Parathyroid adenoma (tissue), 2 donors: ENCODE data around the gene SEPHS2.

Experiments
- H2AFZ ChIP-seq: fragments of 300-600 bp; sonication (generic); one replicate; pipeline ENCODE4 v1.7.0; 2017; ENCODE audit warnings: antibody characterized with exemption, mild to moderate bottlenecking
- H3K27ac ChIP-seq: fragments of 300-600 bp; sonication (generic); one replicate; pipeline ENCODE4 v1.7.0; 2017
- H3K27me3 ChIP-seq: fragments of 300-600 bp; sonication (generic); one replicate; pipeline ENCODE4 v1.7.0; 2017; ENCODE audit warnings: low read length; ENCODE audit not compliant: control insufficient read depth, insufficient read depth
- H3K36me3 ChIP-seq: fragments of 300-600 bp; sonication (generic); one replicate; pipeline ENCODE4 v1.7.0; 2017; ENCODE audit warnings: low read length; ENCODE audit not compliant: control insufficient read depth, insufficient read depth
- H3K4me1 ChIP-seq: fragments of 300-600 bp; sonication (generic); one replicate; pipeline ENCODE4 v1.7.0; 2017; ENCODE audit warnings: control low read depth
- H3K4me2 ChIP-seq: fragments of 300-600 bp; sonication (generic); one replicate; pipeline ENCODE4 v1.7.0; 2017; ENCODE audit warnings: low read length
- H3K4me3 ChIP-seq: fragments of 300-600 bp; sonication (generic); one replicate; pipeline ENCODE4 v1.7.0; 2017; ENCODE audit warnings: low read depth, low read length
- H3K79me2 ChIP-seq: fragments of 300-600 bp; sonication (generic); one replicate; pipeline ENCODE4 v1.7.0; 2017; ENCODE audit warnings: control low read depth
- H3K9ac ChIP-seq: fragments of 300-600 bp; sonication (generic); one replicate; pipeline ENCODE4 v1.7.0; 2017; ENCODE audit warnings: mild to moderate bottlenecking
- H3K9me3 ChIP-seq: fragments of 300-600 bp; sonication (generic); one replicate; pipeline ENCODE4 v1.7.0; 2017; ENCODE audit warnings: low read length; ENCODE audit not compliant: control insufficient read depth
- TF ChIP-seq, protein P1 (sequence below): fragments of 300-600 bp; sonication (generic); IDR thresholded peaks from one replicate; pipeline ENCODE4 v1.7.0; 2017; ENCODE audit warnings: antibody characterized with exemption, mild to moderate bottlenecking
- donor health status: primary hyperparathyroidism.

The SEPHS2 gene

DNA sequence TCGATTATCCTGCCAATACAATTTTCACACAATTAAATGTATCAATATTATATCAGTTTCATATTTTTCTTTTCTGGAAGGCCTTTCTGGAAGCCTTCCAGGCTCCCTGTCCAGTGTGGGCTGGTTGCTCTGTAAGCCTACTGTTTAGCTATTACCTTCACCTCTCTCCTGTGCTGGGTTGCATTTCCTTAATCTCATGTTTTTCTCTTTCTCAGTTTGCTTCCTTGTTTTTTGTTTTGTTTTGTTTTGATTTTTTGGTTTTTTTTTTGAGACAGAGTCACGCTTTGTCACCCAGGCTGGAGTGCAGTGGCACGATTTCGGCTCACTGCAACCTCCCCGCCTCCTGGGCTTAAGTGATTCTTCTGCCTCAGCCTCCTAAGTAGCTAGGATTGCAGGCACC, 6.8 kb downstream of the SEPHS2 start:
- H3K9me3 ChIP-seq = no peaks in the 10 kb centered on the region
- H3K27ac ChIP-seq = no peak overlapping the region
- no peak overlapping the region for H3K4me3 ChIP-seq
- no peaks in the 10 kb centered on the region for H3K27me3 ChIP-seq
- H3K79me2 ChIP-seq = no peaks in the 10 kb centered on the region
- H3K4me1 ChIP-seq = no peaks in the 10 kb centered on the region
- H3K4me2 ChIP-seq = no peak overlapping the region
- H3K36me3 ChIP-seq = no peaks in the 10 kb centered on the region
- TF ChIP-seq, protein P1, sequence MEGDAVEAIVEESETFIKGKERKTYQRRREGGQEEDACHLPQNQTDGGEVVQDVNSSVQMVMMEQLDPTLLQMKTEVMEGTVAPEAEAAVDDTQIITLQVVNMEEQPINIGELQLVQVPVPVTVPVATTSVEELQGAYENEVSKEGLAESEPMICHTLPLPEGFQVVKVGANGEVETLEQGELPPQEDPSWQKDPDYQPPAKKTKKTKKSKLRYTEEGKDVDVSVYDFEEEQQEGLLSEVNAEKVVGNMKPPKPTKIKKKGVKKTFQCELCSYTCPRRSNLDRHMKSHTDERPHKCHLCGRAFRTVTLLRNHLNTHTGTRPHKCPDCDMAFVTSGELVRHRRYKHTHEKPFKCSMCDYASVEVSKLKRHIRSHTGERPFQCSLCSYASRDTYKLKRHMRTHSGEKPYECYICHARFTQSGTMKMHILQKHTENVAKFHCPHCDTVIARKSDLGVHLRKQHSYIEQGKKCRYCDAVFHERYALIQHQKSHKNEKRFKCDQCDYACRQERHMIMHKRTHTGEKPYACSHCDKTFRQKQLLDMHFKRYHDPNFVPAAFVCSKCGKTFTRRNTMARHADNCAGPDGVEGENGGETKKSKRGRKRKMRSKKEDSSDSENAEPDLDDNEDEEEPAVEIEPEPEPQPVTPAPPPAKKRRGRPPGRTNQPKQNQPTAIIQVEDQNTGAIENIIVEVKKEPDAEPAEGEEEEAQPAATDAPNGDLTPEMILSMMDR = no peak
- no peak overlapping the region for H2AFZ ChIP-seq
- no peak overlapping the region for H3K9ac ChIP-seq

DNA sequence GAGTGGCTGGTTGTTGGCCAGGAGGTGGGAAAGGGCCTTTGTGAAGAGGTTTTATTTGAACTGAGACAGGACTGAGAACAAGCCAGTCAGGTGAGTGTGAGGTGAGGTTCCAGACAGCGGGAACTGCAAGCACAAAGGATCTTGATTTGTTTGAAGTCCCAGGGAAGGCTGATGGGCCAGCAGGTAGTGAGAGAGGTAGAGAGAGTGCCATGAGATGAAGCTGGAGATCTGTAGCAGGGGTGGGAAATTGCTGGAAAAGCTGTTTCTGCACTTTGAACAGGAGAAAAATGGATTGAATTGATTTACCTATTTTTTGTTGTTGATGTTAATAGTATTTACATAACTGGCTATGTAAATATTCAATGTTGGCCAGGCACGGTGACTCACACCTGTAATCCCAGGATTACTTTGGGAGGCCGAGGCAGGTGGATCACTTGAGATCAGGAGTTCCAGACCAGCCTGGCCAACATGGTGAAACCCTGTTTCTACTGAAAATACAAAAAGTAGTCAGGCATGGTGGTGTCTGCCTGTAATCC, 8.1 kb downstream of the SEPHS2 start:
- H3K36me3 ChIP-seq = no peaks in the 10 kb centered on the region
- H3K9ac ChIP-seq = no peak overlapping the region
- no peak overlapping the region for H2AFZ ChIP-seq
- TF ChIP-seq, protein P1 = no peak
- no peaks in the 10 kb centered on the region for H3K4me1 ChIP-seq
- H3K4me3 ChIP-seq = no peak overlapping the region
- H3K79me2 ChIP-seq = no peaks in the 10 kb centered on the region
- no peak overlapping the region for H3K27ac ChIP-seq
- H3K4me2 ChIP-seq = no peak overlapping the region
- H3K9me3 ChIP-seq = no peaks in the 10 kb centered on the region
- H3K27me3 ChIP-seq = no peaks in the 10 kb centered on the region

DNA sequence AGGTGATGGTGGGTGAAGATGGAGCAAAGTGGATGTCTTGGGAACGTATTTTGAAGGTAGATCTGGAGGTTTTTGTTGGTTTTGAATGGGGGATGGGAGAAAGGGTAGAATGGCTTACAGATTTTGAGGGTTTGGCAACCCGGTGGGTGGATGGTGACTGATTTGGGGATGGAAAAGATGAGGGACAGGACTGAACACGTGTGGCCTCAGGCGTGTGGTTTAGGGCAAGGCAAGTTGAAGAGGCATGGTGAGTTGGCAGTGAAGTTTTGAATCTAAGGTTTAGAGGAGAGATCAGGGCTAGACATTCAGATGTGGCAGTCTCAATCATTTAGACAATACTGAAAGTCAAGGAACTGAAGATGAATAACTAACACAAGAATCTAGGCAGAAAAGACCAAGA, 10.8 kb downstream of the SEPHS2 start:
- TF ChIP-seq, protein P1 = no peak
- H3K4me3 ChIP-seq = no peak overlapping the region
- no peaks in the 10 kb centered on the region for H3K4me1 ChIP-seq
- H3K9ac ChIP-seq = no peak overlapping the region
- H3K27me3 ChIP-seq = no peaks in the 10 kb centered on the region
- H3K9me3 ChIP-seq = no peaks in the 10 kb centered on the region
- H3K27ac ChIP-seq = no peak overlapping the region
- H3K36me3 ChIP-seq = no peaks in the 10 kb centered on the region
- H2AFZ ChIP-seq = no peak overlapping the region
- H3K79me2 ChIP-seq = no peaks in the 10 kb centered on the region
- H3K4me2 ChIP-seq = no peak overlapping the region

DNA sequence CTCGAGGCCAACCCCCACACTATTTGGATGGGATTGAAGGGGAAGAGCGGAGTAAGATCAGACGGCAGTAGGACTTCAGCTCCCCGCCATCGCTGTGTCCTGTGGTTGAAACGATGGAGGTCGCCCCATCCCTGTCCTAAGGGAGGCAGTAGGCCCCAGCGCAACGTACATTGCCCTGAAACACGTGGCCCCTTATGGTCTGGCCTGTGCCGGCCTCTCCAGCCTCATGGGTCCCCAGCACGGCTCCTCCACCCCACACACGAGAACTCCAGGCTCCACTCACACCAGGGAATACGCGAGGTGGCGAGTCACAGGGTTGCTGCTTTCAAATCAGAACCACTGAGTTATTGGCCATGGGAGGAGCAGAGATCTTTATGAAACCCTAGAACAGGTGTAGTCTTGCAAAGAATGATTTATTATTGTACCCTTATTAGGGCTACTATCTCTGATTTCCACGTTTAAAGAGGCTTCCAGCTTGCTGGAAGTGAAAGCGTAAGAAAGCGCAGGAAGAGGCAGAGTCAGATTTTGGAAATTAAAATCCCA, 15.2 kb downstream of the SEPHS2 start:
- H3K9ac ChIP-seq = no peak overlapping the region
- TF ChIP-seq, protein P1 = no peak
- no peaks in the 10 kb centered on the region for H3K79me2 ChIP-seq
- H3K27me3 ChIP-seq = no peaks in the 10 kb centered on the region
- peak overlapping the region; percentile 84 for H3K4me3 ChIP-seq
- no peaks in the 10 kb centered on the region for H3K4me1 ChIP-seq
- no peaks in the 10 kb centered on the region for H3K36me3 ChIP-seq
- H2AFZ ChIP-seq = peak overlapping the region; percentile 79
- no peaks in the 10 kb centered on the region for H3K9me3 ChIP-seq
- peak overlapping the region; percentile 38 for H3K27ac ChIP-seq
- H3K4me2 ChIP-seq = peak overlapping the region; percentile 94
